ENCODE measurements around the gene DPH2. TPM values are rescaled to one million over a fixed set of nuclear protein-coding genes. Genes with fewer than 3 reads are reported as not detected.
A peak's percentile ranks its signal among the peaks of the same experiment; 100 is the strongest.

Gene DPH2
- total and polyA plus RNA-seq, 2 of the 8 experiments (the other 6 are each of a cell fraction or from before 2014, with no cell fraction given) = 64.9 to 92.1 TPM

DNA sequence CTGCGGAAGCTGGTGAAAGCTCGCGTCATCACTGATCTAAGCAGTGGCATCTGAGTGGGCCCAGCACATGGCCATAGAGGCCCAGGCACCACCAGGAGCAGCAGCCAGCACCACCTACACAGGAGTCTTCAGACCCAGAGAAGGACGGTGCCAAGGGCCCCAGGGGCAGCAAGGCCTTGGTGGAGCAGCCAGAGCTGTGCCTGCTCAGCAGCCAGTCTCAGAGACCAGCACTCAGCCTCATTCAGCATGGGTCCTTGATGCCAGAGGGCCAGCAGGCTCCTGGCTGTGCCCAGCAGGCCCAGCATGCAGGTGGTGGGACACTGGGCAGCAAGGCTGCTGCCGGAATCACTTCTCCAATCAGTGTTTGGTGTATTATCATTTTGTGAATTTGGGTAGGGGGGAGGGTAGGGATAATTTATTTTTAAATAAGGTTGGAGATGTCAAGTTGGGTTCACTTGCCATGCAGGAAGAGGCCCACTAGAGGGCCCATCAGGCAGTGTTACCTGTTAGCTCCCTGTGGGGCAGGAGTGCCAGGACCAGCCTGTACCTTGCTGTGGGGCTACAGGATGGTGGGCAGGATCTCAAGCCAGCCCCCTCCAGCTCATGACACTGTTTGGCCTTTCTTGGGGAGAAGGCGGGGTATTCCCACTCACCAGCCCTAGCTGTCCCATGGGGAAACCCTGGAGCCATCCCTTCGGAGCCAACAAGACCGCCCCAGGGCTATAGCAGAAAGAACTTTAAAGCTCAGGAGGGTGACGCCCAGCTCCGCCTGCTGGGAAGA lies 39.5 kb upstream of the DPH2 start:
- POLR2A ChIA-PET (ENCODE audit: partially characterized antibody) = interaction anchor here (0.7 to 8.0 kb wide), 12 partner anchors 9 to 223 kb away, joined by 3 to 89 read pairs (median 3); partner anchors contain the start of genes IPO13 and ST3GAL3
- peak overlapping the region; percentile 89; the same call in 1 of the 2 replicates for H2BK15ac ChIP-seq (ENCODE audit: low read length)
- no peak for FAIRE-seq
- H3K14ac ChIP-seq (ENCODE audit: insufficient read length) = no peak overlapping the region
- no peak overlapping the region for H3K4me3 ChIP-seq (ENCODE audit: extremely low read depth in 1 of 4, insufficient read depth in 2 of 4, low read depth in 3 of 4, low read length in 4 of 4)
- no peaks in the 10 kb centered on the region for H3K79me1 ChIP-seq (ENCODE audit: low read depth, low read length)
- H3K27me3 ChIP-seq (replicated peaks in 1 of 4; ENCODE audit: control insufficient read depth in 3 of 4, extremely low read depth in 1 of 4, insufficient read depth in 3 of 4, low read length in 3 of 4) = peaks cover 0 to 8% (median 4%) of the 10 kb centered on the region in 4 experiments; a peak in 5 of 7 replicates
- no peak overlapping the region for H2AFZ ChIP-seq (ENCODE audit: low read length)
- no peak overlapping the region for H3K23ac ChIP-seq (ENCODE audit: insufficient read length)
- H3K23me2 ChIP-seq (ENCODE audit: low read depth, low read length) = peaks cover 7% of the 10 kb centered on the region; the same call in 1 of the 2 replicates
- H3K36me3 ChIP-seq (ENCODE audit: control insufficient read depth in 2 of 4, insufficient read depth in 4 of 4, low read length in 3 of 4) = no peaks in the 10 kb centered on the region
- WGBS, 2 experiments (ENCODE audit: extremely low coverage in 1 of 2, insufficient coverage in 1 of 2, insufficient read length in 1 of 2, insufficient replicate concordance in 2 of 2, low coverage in 1 of 2, low lambda C conversion rate in 2 of 2, missing lambda C conversion rate in 1 of 2) = 88% methylated on average over 10 of the region's 10 CpGs; no CpG with 5 or more reads in 1 of the 2 experiments
- no peak overlapping the region for H3K56ac ChIP-seq (replicated peaks; ENCODE audit: insufficient read length, low read depth, low read length)
- DNase-seq (ENCODE audit: low read depth in 1 of 2, low spot score in 2 of 2) = peak in 1 of 2 experiments; percentile 68
- H3K9ac ChIP-seq (replicated peaks in 1 of 4; ENCODE audit: extremely low read depth in 1 of 4, low read depth in 3 of 4, low read length in 3 of 4) = no peak overlapping the region
- H3K4me1 ChIP-seq (replicated peaks in 1 of 4; ENCODE audit: control insufficient read depth in 3 of 4, insufficient read depth in 4 of 4, low read length in 3 of 4) = peaks cover 9 to 22% (median 17%) of the 10 kb centered on the region in 4 experiments
- no peak overlapping the region for H3K4me2 ChIP-seq (ENCODE audit: insufficient read depth in 1 of 2, low read depth in 2 of 2, low read length in 2 of 2)
- no peaks in the 10 kb centered on the region for H4K20me1 ChIP-seq (replicated peaks in 1 of 2; ENCODE audit: control insufficient read depth in 1 of 2, insufficient read depth in 2 of 2, low read length in 2 of 2)
- CTCF ChIA-PET (ENCODE audit: partially characterized antibody) = interaction anchor here (0.5 to 18.6 kb wide), 67 partner anchors 9 to 1063 kb away, joined by 3 to 618 read pairs (median 4); partner anchors contain the start of genes B4GALT2, IPO13 and SLC6A9
- H3K9me3 ChIP-seq (ENCODE audit: insufficient read depth in 2 of 2, low read depth in 1 of 2, low read length in 1 of 2) = no peaks in the 10 kb centered on the region
- H4K8ac ChIP-seq (ENCODE audit: extremely low read depth, insufficient read depth, low read length) = no peak overlapping the region
- H3K27ac ChIP-seq (ENCODE audit: low read depth, low read length) = no peak overlapping the region
- H3K4ac ChIP-seq (replicated peaks; ENCODE audit: insufficient read length, low read depth, low read length) = no peak overlapping the region
- peak overlapping the region; percentile 83 for H2BK5ac ChIP-seq (ENCODE audit: low read depth, low read length)
- peak overlapping the region; percentile 22 for H4K91ac ChIP-seq (replicated peaks; ENCODE audit: insufficient read length, low read length)
- H2BK12ac ChIP-seq (ENCODE audit: low read depth, low read length) = peak overlapping the region; percentile 97; the same call in 1 of the 2 replicates
- H4K5ac ChIP-seq (ENCODE audit: insufficient read length, low read depth, low read length) = no peak overlapping the region
- H2BK20ac ChIP-seq (ENCODE audit: low read length) = no peak overlapping the region
- H2BK120ac ChIP-seq (replicated peaks; ENCODE audit: low read depth, low read length) = no peak overlapping the region
- no peak overlapping the region; the same call in 1 of the 2 replicates for H2AK5ac ChIP-seq (ENCODE audit: low read depth, low read length)
- H3K79me2 ChIP-seq (ENCODE audit: control insufficient read depth in 1 of 2, insufficient read depth in 2 of 2, low read length in 2 of 2) = no peaks in the 10 kb centered on the region
- H3K18ac ChIP-seq (ENCODE audit: extremely low read depth, low read length) = peak overlapping the region; percentile 80
- TF ChIP-seq RAD21 (IDR thresholded peaks at IDR 0.05 in 1 of 2, conservative IDR thresholded peaks at IDR 0.05 in 1 of 2; ENCODE audit: low read depth in 2 of 2, low read length in 2 of 2) (peak; percentile 43 to 64; a peak in 3 of 4 replicates), TBP (IDR thresholded peaks at IDR 0.05; ENCODE audit: low read depth, low read length) (no peak), GTF2F1 (IDR thresholded peaks at IDR 0.05; ENCODE audit: borderline replicate concordance, low read depth, low read length) (no peak), SIN3A (conservative IDR thresholded peaks at IDR 0.05 in 1 of 2, IDR thresholded peaks at IDR 0.05 in 1 of 2; ENCODE audit: low read depth in 1 of 2, low read length in 2 of 2) (no peak), POU5F1 (IDR thresholded peaks at IDR 0.05; ENCODE audit: low read depth, low read length) (no peak), SP2 (IDR thresholded peaks at IDR 0.05; ENCODE audit: low read length) (no peak), SUZ12 (IDR thresholded peaks at IDR 0.05; ENCODE audit: low read length) (no peak), MAFK (IDR thresholded peaks at IDR 0.05; ENCODE audit: low read depth, low read length) (no peak), FOSL1 (IDR thresholded peaks at IDR 0.05; ENCODE audit: insufficient read depth, low read depth, low read length) (no peak)

Measured in H1 (cell line).